Measurements from ENCODE around the gene TPRKB.

TPRKB gene

DNA sequence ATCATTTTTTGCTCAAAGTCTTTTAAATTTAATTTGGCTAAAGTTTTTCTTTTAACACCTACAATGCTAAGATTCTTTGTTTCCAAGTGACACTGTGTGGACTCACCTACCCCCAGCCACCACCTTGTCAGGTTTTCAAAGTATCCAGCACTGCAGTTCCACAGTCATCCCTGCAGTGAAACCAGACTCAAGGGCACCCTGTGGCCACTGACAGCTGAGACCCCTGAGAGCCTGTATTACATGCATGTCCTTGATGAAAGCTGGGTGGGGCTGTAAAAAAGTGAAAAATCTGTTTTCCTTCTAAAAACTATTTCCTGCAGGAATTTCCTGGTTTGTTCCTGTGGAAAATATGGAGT is 19.9 kb downstream of the TPRKB start:
- no peak for TF ChIP-seq CTCF (IDR thresholded peaks at IDR 0.05; ENCODE audit: low read depth, low read length, missing control alignments)
- no peak for DNase-seq (ENCODE audit: low read depth)
- H3K4me3 ChIP-seq (ENCODE audit: low read depth, low read length), result no peak overlapping the region

DNA sequence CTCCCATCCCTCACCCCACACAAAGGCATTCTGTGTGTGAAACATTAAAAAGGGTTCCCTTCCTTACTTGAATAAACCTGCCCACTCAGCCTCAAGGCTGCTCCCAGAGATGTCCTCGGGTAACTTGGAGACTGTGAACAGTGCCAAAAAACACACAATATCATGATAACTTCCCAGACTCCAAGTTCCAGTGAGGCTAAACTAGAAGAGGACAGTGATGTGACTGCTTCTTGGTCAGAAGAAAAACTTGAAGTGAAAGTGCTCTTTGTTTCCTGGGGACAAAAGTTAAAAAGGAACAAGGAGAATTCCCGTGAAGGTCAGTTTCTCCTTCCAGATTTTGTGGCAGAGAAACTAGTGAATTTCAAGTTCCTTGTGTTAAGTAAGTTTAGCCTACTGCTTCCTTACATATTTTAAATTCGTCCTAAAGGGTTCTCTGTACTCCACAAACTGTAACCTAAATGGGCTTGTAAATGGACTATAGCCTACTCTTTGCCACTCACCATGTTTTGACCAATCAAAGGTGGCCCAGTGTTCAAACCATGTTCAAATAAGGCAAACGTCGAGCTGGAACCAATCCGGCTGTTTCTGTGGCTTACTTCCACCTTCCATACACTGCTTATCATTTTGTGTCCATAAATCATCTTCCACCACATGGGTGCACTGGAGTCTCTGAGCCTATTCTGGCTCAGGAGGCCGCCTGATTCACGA is 20.4 kb downstream of the TPRKB start:
- no peak for TF ChIP-seq CTCF (IDR thresholded peaks at IDR 0.05; ENCODE audit: low read depth, low read length, missing control alignments)
- no peak overlapping the region for H3K4me3 ChIP-seq (ENCODE audit: low read depth, low read length)
- DNase-seq (ENCODE audit: low read depth), result no peak

DNA sequence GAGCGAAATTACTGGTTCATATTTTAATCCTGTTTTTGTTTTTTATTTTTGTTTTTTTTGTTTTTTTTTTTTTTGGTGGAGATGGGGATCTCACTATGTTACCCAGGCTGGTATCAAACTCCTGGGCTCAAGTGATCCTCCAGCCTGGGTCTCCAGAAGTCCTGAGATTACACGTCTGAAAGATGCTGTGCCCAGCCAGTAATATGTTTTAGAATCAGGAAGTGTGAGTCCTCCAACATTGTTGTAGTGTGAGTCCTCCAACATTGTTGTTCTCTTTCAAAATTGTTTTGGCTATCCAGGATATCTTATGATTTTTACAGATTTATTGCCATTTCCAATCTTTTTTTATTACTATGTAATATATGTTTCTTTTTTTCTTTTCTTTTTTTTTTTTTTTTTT is 23.1 kb downstream of the TPRKB start:
- TF ChIP-seq CTCF (IDR thresholded peaks at IDR 0.05; ENCODE audit: low read depth, low read length, missing control alignments), result no peak
- no peak for DNase-seq (ENCODE audit: low read depth)
- H3K4me3 ChIP-seq (ENCODE audit: low read depth, low read length), result no peak overlapping the region

DNA sequence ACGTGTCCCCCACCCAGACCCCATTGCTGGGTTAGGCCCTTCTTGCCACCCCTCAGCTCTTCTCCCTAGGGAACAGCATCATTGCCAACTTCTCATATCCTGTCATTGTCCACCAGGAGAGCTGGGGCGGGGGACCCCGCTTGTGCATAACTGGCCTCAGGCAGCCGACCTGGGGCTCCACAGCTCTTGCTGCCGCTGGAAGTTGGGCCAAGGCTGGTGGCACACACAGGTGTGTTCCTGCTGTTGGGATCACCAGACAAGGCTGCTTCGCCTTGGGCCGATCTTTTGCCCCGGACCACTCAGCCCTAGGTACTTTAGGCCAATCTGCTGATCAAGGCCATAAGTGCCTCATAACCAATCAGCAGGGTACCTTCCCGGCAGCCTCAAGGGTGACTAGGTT is 28.6 kb downstream of the TPRKB start:
- TF ChIP-seq CTCF (IDR thresholded peaks at IDR 0.05; ENCODE audit: low read depth, low read length, missing control alignments), result no peak
- no peak overlapping the region for H3K4me3 ChIP-seq (ENCODE audit: low read depth, low read length)
- no peak for DNase-seq (ENCODE audit: low read depth)

GRCh38 chr2:73707636-73708035 is 29.5 kb downstream of the TPRKB start:
- DNase-seq (ENCODE audit: low read depth), result no peak
- no peak overlapping the region for H3K4me3 ChIP-seq (ENCODE audit: low read depth, low read length)
- TF ChIP-seq CTCF (IDR thresholded peaks at IDR 0.05; ENCODE audit: low read depth, low read length, missing control alignments), result no peak

- no peak for DNase-seq (ENCODE audit: low read depth)
- H3K4me3 ChIP-seq (ENCODE audit: low read depth, low read length), result no peak overlapping the region
- no peak for TF ChIP-seq CTCF (IDR thresholded peaks at IDR 0.05; ENCODE audit: low read depth, low read length, missing control alignments)
Measured at GRCh38 chr2:73707058-73707457, 30.1 kb downstream of the TPRKB start.

DNA sequence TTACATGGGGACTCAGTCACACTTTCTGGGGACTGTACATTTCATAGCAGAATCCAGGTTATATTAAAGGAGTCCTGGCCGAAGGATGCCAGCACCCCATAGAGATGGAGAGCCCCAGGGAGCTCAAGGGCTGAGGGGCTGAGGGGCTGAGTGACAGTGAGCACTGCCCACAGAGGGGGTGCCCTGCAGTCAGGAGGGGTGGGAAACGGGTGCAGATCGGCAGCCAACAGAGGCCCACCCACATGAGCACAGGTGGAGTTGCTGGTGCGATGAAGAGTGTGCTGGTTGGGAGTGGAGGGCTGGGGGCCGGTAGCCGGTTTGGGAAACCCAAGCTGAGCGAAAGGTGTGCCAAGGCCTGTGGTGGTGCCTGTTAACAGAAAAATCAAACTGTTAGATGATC is 32.1 kb downstream of the TPRKB start:
- no peak for TF ChIP-seq CTCF (IDR thresholded peaks at IDR 0.05; ENCODE audit: low read depth, low read length, missing control alignments)
- no peak overlapping the region for H3K4me3 ChIP-seq (ENCODE audit: low read depth, low read length)
- DNase-seq (ENCODE audit: low read depth), result no peak
